Mucosa of stomach (tissue), 1 donor: ENCODE measurements around the gene COL18A1.

Source experiments
- H3K27me3 ChIP-seq: one replicate; pipeline ENCODE4 v1.7.0; 2013; ENCODE audit warnings: mild to moderate bottlenecking, low read length; ENCODE audit not compliant: control insufficient read depth, insufficient read depth
- H3K36me3 ChIP-seq: one replicate; pipeline ENCODE4 v1.7.0; 2013; ENCODE audit warnings: low read length; ENCODE audit not compliant: control insufficient read depth, insufficient read depth
- H3K4me1 ChIP-seq: one replicate; pipeline ENCODE4 v1.7.0; 2013; ENCODE audit warnings: mild to moderate bottlenecking, low read length; ENCODE audit not compliant: control insufficient read depth, insufficient read depth
- H3K4me3 ChIP-seq: one replicate; pipeline ENCODE4 v1.7.0; 2013; ENCODE audit warnings: low read length
- H3K9ac ChIP-seq: one replicate; pipeline ENCODE4 v1.7.0; 2013; ENCODE audit warnings: mild to moderate bottlenecking, low read length, moderate library complexity
- H3K9me3 ChIP-seq: one replicate; pipeline ENCODE4 v1.7.0; 2013; ENCODE audit warnings: mild to moderate bottlenecking, low read length, moderate library complexity; ENCODE audit not compliant: control insufficient read depth
- donor health status: Pancreatic carcinoma.

COL18A1 gene

DNA sequence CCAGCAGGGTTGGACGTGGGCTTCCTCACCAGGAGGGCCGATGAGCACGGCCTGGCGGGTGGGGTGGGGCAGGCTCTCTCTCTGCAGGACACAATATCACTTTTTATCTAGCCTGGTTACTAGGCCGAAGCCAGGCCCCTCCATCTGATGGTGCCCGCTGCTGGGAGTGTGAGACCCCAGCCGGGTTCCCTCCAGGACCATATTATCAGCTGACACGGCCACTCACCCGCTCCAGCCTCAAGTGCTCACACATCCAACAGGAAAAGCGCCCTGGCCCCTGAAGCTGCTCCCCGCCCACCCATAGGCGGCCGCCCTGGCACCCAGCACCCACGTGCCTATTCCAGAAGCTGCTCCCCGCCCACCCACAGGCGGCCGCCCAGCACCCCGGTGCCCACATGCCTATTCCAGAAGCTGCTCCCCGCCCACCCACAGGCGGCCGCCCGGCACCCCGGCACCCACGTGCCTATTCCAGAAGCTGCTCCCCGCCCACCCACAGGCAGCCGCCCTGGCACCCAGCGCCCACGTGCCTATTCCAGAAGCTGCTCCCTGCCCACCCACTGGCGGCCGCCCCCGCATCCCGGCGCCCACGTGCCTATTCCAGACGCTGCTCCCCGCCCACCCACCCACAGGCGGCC lies 132.3 kb downstream of the COL18A1 start:
- Histone ChIP-seq H3K27me3 (no peaks in the 10 kb centered on the region), H3K4me1 (peaks cover 34% of the 10 kb centered on the region), H3K4me3 (no peak overlapping the region), H3K9ac (no peak overlapping the region), H3K36me3 (no peaks in the 10 kb centered on the region), H3K9me3 (no peaks in the 10 kb centered on the region)

DNA sequence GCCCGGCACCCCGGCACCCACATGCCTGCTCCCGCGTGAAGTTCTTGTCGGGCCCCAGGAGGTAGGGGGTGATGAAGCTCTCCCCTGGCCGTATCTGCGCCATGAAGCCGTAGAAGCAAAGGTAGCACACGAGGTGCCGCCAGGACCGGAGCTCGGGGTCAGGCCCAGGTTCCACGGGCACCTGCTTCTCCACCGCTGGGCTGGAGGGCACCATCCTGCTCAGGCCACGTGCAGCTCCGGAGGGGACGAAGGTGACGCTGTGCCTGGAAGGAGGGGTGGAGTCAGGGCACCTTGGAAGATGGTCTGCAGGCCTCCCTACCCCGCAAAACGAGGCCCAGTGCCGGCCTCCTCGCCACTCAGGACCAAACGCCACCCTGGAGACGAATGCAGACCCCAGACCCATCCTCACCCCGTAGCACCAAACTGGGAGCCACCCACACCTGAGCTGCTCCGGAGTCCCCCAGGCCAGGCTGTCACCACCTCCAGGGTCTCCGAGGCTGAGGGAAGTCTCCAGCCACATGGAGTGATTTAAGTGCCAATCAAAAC lies 132.9 kb downstream of the COL18A1 start:
- H3K4me3 ChIP-seq: no peak overlapping the region
- H3K4me1 ChIP-seq: peaks cover 31% of the 10 kb centered on the region
- no peak overlapping the region for H3K9ac ChIP-seq
- H3K36me3 ChIP-seq: no peaks in the 10 kb centered on the region
- H3K9me3 ChIP-seq: no peaks in the 10 kb centered on the region
- no peaks in the 10 kb centered on the region for H3K27me3 ChIP-seq

DNA sequence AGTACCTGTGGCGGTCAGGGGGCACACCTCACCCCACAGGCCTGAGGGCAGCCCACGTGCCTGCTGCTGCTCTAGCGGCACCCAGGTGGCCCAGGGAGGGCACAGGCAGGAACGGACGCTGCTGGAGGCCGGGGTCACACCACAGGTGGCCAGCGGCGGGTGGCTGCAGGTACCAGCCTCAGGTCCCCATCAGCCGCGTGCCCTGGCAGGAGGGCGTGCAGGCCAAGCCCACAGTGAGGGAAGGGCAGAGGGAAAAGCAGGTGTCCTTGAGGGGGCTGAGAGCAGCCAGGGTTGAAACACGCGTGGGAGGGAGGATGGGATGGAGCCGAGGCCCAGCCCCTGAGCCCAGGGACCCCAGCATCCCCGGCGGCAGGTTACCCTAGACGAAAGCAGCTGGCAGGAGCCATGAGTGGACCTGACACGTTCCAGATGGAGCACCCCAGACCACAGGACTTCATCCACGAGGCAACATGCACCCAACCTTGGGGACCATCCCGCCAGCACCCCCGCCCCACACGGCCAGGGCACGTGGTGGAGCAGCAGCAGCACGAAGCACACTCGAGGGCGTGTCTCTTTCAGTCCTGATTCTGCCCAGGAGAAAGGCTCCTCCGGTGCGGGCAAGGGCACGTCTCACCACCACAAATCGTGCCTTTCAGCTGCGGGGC lies 133.5 kb downstream of the COL18A1 start:
- Histone ChIP-seq H3K27me3 (no peaks in the 10 kb centered on the region), H3K9ac (no peak overlapping the region), H3K9me3 (no peaks in the 10 kb centered on the region), H3K4me3 (no peak overlapping the region), H3K4me1 (peaks cover 24% of the 10 kb centered on the region), H3K36me3 (no peaks in the 10 kb centered on the region)

DNA sequence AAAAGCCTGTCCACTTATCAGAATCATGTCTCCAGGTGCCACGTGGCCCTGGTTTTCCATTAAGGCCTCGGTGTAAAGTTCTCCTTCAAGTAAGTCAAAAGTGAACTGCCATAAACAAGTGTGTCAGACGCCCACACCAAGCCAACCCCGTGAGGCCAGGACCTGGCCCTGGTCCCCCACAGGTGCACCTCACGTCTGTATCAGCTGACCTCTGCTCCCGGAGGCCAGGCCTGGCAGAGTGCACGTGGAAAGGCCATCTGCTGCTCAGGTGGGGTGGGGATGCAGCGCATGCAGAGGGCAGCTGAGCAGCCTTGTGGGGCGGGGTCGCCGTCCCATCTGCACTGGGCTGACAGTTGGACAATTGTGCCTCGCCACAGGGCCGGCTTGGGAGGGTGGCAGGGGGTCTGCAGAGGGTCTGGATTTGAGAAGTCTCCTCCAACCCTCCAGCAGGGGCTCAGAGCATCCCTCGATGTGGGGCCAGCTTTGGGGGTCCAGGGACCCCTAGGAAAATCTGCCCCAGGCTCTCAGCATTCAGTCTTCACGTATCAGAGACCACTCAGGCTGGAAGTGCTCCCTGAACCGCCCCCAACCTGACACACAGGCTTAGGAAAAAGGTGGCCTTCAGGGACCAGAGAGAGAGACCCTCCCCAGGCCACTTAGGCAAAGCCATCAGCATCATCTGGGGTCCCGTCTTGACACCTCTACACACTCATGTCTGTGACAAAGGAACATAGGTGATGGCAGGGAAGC lies 134.3 kb downstream of the COL18A1 start:
- no peaks in the 10 kb centered on the region for H3K27me3 ChIP-seq
- H3K9me3 ChIP-seq: no peaks in the 10 kb centered on the region
- H3K36me3 ChIP-seq: no peaks in the 10 kb centered on the region
- H3K4me1 ChIP-seq: peaks cover 17% of the 10 kb centered on the region
- H3K9ac ChIP-seq: no peak overlapping the region
- no peak overlapping the region for H3K4me3 ChIP-seq

DNA sequence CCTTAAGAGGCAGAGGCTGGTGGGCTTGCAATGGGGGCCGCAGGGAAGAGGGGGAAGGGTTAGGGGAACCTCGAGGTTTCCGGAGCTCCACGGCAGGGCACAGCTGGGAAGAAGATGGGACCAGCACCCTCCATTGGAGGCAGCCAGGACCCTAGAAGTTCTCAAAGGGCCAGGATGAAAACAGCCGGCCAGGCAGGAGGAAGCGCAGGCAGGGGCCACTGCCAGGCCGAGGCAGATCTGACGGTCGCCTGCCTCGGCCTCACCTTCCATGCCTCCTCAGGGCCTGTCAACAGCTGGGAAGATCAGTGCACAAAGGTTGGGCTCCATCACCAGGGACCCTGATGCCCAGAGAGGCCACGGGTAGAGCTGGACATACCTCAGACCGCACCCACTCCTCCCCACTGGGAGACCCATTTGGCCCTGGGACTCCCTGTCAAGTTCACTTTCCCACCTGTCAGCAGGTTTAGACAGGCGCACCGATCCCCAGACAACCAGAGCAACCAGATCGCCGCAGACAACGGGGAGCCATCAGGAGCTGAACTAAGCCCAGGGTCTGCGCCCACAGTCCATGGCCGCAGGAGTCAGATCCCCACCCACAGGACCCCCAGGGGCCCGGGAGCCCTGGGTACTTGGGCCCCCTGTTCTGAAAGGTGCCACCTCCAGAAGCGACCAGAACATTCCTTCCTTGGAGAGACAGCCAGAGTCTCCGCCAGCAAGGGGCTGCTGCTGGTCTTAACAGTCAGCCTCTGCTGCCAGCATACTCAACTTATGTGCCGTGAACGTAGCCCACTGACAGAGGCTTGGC lies 135.0 kb downstream of the COL18A1 start:
- H3K36me3 ChIP-seq: no peaks in the 10 kb centered on the region
- H3K4me3 ChIP-seq: no peak overlapping the region
- H3K4me1 ChIP-seq: peaks cover 10% of the 10 kb centered on the region
- no peak overlapping the region for H3K9ac ChIP-seq
- H3K27me3 ChIP-seq: no peaks in the 10 kb centered on the region
- no peaks in the 10 kb centered on the region for H3K9me3 ChIP-seq

DNA sequence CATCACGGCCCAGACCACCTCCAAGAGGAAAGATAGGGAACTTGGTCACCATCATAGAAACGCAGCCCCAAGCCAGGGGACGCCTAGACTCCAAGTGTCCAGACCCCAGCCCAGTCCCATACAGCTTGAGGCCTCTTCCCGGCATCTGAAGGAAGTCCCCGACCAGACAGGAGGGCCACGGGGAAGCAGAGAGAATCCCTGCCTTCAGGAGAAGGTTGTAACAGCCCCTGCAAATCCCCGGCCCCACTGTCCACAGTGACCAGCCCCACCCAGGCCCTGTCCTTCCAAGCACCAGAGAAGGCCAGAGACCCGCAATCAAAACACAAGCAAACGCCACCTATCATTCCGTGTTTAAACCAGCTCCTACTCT lies 135.6 kb downstream of the COL18A1 start:
- Histone ChIP-seq H3K4me3 (no peak overlapping the region), H3K4me1 (peaks cover 5% of the 10 kb centered on the region), H3K9me3 (no peaks in the 10 kb centered on the region), H3K9ac (no peak overlapping the region), H3K36me3 (no peaks in the 10 kb centered on the region), H3K27me3 (no peaks in the 10 kb centered on the region)

DNA sequence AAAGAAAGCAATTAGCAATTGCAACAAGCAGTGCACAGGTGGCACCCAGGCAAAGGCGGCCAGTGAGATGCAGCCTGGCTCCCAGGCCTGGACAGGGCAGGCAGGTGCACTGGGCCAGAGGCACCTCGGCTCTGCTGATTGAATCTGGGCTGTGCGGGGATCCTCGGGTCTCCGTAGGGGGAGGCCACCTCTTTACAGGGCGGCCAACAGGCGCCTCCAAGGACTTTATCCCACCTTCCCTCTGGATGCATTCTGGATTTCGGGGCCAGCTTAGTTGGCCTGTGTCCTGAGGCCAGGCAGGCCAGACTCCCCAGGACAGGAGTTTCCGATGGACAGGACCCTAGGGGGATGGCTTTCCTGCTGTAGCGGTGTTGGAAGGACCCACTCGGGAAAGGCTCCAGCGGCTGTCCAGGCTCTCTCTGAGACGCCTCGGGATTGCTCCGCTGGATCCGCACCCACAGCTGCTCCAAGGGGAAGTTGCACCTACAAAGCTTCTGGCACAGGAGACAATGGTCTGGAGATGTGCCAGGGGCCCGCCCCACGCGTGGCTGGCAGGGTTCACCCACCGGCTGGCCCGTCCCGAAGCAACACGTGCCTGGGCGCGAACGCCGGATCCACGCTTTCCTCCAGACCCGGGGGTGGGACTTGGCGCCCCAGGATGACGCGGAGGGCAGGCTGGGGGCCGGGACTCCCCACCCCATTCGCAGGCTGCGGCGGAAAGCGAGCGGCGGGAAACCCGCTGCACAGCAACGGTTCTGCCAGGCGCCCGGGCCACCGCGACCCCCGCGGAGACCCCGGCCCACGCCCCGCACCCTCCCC lies 136.5 kb downstream of the COL18A1 start:
- no peaks in the 10 kb centered on the region for H3K9me3 ChIP-seq
- H3K27me3 ChIP-seq: no peaks in the 10 kb centered on the region
- peaks cover 5% of the 10 kb centered on the region for H3K4me1 ChIP-seq
- H3K9ac ChIP-seq: peak overlapping the region; percentile 1
- no peaks in the 10 kb centered on the region for H3K36me3 ChIP-seq
- no peak overlapping the region for H3K4me3 ChIP-seq

DNA sequence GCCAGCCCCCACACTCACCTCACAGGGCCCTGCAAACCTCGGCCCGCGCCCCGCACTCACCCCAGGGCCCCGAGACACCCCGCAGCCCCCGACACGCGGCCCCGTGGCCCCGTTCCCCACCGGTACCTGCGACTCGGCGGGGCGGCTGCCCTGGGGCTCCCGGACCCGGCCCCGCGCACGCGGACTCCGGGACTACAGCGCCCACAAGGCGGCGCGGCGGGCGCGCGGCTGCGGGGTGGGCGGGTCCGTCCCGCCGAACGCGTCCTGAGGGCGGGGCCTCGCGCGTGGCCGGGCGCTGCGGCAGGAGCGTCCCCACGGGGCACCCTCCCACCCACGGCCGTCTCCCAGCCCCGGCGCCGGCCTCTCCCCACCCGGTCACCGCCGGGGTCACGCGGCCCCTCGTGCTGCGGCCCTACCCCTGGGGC lies 137.3 kb downstream of the COL18A1 start, which contains the start of gene SLC19A1:
SLC19A1 (minus strand) TSS at position 199 of the 425 bp plus-strand sequence. CDS start 4,481 bp downstream, outside the sequence.
- H3K4me3 ChIP-seq: no peak within 1 kb of the TSS
- H3K4me1 ChIP-seq: peaks cover 5% of the 10 kb centered on the region
- no peaks in the 10 kb centered on the region for H3K36me3 ChIP-seq
- no peaks in the 10 kb centered on the region for H3K27me3 ChIP-seq
- H3K9ac ChIP-seq: peak within 1 kb of the TSS; percentile 66
- H3K9me3 ChIP-seq: no peaks in the 10 kb centered on the region

DNA sequence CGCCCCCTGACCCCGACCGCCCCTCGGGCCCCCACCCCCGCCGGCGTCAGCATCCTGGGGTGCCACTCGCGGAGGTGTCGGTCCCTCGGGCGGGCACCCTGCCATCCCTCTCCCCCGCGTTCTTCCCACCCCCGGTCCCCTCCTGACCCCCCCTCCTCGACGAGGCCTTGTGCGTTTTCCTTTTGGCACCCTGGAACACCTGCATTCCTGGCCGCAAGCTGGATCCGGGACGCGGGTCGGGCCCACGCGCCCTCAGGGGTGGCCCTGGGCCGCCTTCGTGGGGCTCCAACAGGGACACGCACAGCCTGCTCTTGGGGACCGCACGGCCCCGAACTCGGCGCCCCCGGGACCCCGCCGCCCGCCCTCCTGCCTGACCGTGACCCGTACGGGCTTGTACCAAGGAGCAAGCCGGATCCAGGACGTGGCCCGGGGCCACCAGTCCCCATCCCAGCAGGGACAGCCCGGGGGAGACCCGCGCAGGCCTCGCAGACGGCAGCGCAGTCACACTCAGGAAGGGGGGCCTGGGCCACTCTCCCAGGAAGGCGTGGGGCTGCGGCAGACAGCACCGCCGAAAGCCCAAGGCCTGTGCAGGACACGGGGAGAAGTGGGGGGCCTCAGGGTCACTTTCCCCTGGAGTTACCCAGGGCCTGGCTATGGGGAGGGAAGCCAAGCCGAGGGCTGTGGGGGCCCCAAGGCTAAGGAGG lies 137.9 kb downstream of the COL18A1 start:
- Histone ChIP-seq H3K27me3 (no peaks in the 10 kb centered on the region), H3K36me3 (no peaks in the 10 kb centered on the region), H3K4me1 (peaks cover 5% of the 10 kb centered on the region), H3K4me3 (no peak overlapping the region), H3K9me3 (no peaks in the 10 kb centered on the region), H3K9ac (peak overlapping the region; percentile 66)

DNA sequence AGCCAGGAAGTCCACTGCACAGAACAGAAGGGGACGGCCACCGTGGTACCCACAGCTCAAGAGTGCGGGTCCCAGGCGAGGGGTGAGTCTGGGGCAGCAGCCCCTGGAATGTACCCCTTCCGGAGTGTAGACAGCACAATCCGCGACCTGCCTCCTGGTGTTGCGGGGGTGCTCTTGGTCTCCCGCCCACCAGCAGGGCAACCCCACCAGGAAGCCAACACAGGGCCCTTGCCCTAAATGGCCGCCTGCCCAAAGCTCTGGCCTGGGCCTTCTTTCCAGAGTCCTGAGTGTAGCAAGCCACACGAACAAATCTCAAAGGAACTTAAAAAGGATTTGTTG lies 138.4 kb downstream of the COL18A1 start:
- H3K9me3 ChIP-seq: no peaks in the 10 kb centered on the region
- peaks cover 5% of the 10 kb centered on the region for H3K4me1 ChIP-seq
- no peaks in the 10 kb centered on the region for H3K36me3 ChIP-seq
- H3K27me3 ChIP-seq: no peaks in the 10 kb centered on the region
- no peak overlapping the region for H3K4me3 ChIP-seq
- H3K9ac ChIP-seq: no peak overlapping the region
